GM12873 (cell line): ENCODE data around the gene ANKS1B.

Source experiments
- TF ChIP-seq, protein P1 (sequence below): IDR thresholded peaks from 2 replicates; pipeline ENCODE4 v1.5.1; 2012; ENCODE audit warnings: low read depth, mild to moderate bottlenecking, moderate library complexity, low read length, control low read depth; ENCODE audit not compliant: insufficient read depth; ENCODE audit errors: missing control alignments

Gene ANKS1B

DNA sequence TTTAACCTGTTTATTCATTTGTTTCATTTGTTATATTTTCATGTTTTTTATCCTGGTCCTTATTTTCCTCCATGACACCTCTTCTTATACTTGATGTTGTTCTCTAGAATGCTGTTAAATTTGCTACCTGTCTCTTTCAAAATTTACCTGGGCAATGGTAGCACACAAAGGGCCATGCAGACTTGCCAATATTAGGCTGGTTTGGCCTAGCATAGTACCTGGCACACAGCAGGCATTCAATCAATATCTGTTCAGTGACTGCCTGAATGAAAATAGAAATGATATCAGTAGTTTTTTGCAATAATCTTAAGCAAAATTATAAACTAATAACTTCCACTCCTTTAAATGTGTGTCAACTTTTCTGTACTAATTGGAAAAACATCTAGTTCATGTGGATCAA is 1014.5 kb downstream of the ANKS1B start:
- TF ChIP-seq, protein P1, sequence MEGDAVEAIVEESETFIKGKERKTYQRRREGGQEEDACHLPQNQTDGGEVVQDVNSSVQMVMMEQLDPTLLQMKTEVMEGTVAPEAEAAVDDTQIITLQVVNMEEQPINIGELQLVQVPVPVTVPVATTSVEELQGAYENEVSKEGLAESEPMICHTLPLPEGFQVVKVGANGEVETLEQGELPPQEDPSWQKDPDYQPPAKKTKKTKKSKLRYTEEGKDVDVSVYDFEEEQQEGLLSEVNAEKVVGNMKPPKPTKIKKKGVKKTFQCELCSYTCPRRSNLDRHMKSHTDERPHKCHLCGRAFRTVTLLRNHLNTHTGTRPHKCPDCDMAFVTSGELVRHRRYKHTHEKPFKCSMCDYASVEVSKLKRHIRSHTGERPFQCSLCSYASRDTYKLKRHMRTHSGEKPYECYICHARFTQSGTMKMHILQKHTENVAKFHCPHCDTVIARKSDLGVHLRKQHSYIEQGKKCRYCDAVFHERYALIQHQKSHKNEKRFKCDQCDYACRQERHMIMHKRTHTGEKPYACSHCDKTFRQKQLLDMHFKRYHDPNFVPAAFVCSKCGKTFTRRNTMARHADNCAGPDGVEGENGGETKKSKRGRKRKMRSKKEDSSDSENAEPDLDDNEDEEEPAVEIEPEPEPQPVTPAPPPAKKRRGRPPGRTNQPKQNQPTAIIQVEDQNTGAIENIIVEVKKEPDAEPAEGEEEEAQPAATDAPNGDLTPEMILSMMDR: no peak

DNA sequence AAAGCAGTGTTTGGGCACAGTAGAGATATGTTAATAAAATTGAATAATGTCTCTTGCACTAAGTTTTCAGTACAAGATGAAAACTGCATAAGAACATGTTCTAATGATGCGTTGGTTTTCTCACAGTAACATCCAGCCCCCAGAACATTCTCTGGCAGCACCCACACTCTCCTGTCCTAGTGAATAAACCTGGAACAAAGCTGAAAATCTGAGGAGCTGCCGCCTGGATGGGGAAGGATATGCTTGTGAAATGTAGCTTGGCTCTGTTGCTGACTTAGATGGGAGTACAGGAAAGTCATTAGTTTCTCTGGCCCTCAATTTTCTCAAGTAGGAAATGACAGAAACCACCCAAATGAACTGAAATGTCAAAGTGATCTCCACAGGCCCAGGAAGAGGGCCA is 1015.8 kb downstream of the ANKS1B start:
- TF ChIP-seq, protein P1: no peak

DNA sequence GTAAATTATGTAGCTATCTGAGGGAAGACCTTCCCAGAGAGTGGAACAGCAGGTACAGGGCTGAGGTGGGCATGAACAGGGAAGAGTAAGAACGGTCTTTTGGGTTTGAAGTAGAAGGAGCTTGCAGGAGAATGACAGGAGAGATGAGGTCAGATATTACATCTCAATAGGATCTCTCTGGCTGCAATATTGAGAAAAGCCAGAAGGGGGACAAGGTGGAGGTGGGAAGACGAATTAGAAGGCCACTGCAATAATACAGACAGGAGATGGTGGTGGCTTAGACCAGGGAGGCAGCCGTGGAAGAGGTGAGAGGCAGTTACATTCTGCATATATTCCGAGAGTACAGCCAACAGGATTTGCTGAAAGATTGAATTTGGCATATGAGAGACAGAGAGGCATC is 1029.5 kb downstream of the ANKS1B start:
- TF ChIP-seq, protein P1: peak; percentile 63

DNA sequence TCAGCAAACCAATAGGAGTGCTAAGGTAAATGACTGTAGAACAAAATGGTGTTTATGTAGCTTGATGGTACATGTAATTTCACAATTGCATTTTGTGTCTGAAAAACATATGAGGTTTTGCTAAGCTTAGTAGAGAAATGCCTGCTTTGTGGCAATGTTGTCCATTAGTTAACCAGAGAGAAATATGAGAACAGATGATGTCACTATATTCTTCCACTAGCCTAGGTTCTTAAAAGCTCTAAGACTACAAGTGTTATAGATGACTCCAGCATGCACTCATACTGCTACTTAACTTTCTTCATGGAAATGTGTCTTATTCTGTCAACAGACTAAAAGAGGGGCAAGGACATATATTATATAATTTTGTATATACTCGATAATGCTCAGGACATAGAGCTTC is 1030.2 kb downstream of the ANKS1B start:
- TF ChIP-seq, protein P1: no peak

DNA sequence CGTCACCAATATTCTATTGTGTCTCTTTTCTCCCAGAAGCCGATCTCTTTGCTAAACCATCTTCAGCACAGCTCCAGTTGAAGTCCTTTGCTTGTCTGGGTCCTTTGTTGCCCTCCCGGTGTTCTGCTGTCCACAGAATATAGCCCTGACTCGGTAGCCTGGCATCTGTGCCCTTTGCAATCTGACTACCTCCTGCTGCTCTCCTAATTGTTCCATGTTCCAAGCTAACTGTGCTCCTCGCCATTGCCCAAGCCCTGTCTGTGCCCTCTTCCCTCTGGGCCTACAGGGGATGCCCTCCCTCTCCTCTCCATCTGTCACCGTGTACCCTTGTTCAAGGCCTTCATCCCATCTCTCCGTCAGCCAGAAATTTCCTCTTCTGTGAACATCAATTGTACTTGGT is 1033.3 kb downstream of the ANKS1B start:
- TF ChIP-seq, protein P1: no peak

DNA sequence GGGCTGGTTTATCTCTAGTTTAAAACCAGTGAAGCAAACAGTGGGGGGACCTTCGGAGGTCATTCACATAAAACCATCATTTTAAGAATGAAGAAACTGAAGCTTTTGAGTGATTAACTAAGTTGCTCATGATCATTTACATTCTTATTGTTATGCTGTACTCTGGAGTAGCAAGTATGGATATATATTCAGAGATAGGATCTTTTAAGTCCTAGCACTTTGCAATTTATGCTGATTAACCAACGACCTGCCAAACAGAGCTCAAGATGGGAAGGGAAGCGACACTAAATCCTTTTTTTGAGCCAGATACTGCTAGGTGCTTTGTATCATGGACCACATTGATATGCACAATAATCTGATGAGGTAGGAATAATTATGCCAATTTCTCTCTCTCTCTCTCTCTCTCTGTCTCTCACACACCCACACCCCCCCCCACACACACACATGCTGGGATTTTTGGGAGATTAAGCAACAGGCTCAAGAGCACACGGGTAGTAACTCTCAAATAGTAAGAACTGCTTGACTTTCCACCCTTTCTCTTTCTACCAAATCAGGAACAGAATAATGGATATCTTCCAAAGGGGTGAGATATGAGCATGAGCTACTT is 1036.3 kb downstream of the ANKS1B start:
- TF ChIP-seq, protein P1: no peak

DNA sequence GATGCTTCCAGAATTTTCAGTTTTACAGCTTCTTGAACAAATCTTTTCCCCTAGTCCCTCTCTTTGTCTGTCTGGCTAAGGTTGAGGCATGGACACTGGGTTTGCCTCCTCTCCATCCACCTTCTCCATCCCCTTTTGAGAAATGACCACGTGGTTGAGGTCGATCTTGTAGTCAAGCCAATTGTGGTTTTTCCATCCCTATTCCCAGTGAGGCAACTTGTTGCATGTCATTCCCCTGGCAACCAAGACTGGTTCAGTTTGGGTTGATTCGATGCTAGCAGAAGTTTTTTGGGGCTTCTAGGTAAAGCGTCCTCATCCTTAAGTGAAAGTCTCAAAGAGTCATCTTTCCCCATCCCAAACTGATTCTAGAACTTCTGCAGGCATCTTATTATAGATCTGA is 1038.9 kb downstream of the ANKS1B start:
- TF ChIP-seq, protein P1: no peak
